ENCODE measurements around the gene UGT2B28.
"Not testable (repeated sequence)": the region's sequence is repeated elsewhere in the genome, so short reads cannot be mapped to it uniquely, and the experiment has no call there.

UGT2B28 gene

DNA sequence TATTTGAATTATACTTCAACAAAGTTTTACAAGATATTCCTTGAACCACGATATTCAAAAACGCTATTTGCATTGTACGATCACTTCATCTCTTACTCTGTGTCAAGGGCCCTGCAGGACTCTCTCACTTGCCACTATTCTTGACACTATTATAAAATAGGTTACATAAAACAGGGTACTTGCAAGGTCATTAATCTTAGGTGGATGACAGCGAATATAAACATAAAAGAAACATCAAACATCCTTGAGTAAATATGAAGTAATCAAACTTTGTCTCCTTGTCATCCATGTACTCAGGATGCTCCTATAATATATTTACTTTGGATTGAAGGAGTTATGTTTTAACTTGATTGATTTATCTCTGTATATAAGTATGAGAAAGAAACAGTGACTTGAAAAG lies at the start of gene UGT2B28:
Gene UGT2B28 (plus strand): TSS at position 395 of the 400 bp plus-strand sequence. CDS start 26 bp downstream, outside the sequence.
- H2AFZ ChIP-seq (ENCODE audit: low read depth, low read length); H3K36me3 ChIP-seq (ENCODE audit: insufficient read depth, low read length); H4K20me1 ChIP-seq (ENCODE audit: insufficient read depth, low read length); DNase-seq; ATAC-seq (ENCODE audit: insufficient read depth, low read depth); H3K79me2 ChIP-seq (ENCODE audit: insufficient read depth, low read length); H3K27ac ChIP-seq (ENCODE audit: low read length); H3K27me3 ChIP-seq (ENCODE audit: insufficient read depth, low read length, poor library complexity); H3K4me1 ChIP-seq (ENCODE audit: insufficient read depth, low read length); H3K9me3 ChIP-seq (ENCODE audit: insufficient read depth, low read length, severe bottlenecking); H3K9ac ChIP-seq (ENCODE audit: low read depth, low read length); H3K4me3 ChIP-seq (ENCODE audit: low read depth in 1 of 2, low read length in 2 of 2); H3K4me2 ChIP-seq (ENCODE audit: insufficient read depth, low read length): not testable (repeated sequence)

DNA sequence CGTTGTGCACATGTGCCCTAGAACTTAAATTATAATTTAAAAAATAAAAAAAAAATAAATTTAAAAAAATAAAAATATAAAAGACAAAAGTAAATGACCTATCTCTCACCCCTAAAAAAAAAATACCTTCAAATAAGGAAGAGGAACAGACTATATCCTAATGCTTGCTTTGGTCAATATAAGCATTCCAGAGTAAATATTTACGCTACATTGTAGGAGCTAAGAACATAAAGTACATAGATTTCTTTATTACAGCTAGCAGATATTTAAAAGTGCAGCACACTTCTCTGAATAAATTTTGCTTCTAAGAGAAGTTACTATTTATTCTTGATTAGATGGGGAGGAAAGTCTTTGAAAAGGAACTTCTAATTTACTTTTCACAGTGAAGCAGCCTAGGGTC lies 41.2 kb upstream of the UGT2B28 start:
- Histone ChIP-seq H3K9me3 (ENCODE audit: insufficient read depth, low read length, severe bottlenecking) (no peaks in the 10 kb centered on the region), H3K79me2 (ENCODE audit: insufficient read depth, low read length) (no peaks in the 10 kb centered on the region), H3K4me1 (ENCODE audit: insufficient read depth, low read length) (no peaks in the 10 kb centered on the region), H3K27ac (ENCODE audit: low read length) (no peak overlapping the region), H4K20me1 (ENCODE audit: insufficient read depth, low read length) (no peaks in the 10 kb centered on the region), H3K4me2 (ENCODE audit: insufficient read depth, low read length) (no peak overlapping the region), H2AFZ (ENCODE audit: low read depth, low read length) (no peak overlapping the region), H3K36me3 (ENCODE audit: insufficient read depth, low read length) (no peaks in the 10 kb centered on the region), H3K9ac (ENCODE audit: low read depth, low read length) (no peak overlapping the region), H3K4me3 (ENCODE audit: low read depth in 1 of 2, low read length in 2 of 2) (no peak overlapping the region), H3K27me3 (ENCODE audit: insufficient read depth, low read length, poor library complexity) (no peaks in the 10 kb centered on the region)
- DNase-seq, result no peak
- no peak for TF ChIP-seq EZH2 (IDR thresholded peaks at IDR 0.05; ENCODE audit: borderline replicate concordance, low read depth, low read length, severe bottlenecking)
- TF ChIP-seq, protein P1, sequence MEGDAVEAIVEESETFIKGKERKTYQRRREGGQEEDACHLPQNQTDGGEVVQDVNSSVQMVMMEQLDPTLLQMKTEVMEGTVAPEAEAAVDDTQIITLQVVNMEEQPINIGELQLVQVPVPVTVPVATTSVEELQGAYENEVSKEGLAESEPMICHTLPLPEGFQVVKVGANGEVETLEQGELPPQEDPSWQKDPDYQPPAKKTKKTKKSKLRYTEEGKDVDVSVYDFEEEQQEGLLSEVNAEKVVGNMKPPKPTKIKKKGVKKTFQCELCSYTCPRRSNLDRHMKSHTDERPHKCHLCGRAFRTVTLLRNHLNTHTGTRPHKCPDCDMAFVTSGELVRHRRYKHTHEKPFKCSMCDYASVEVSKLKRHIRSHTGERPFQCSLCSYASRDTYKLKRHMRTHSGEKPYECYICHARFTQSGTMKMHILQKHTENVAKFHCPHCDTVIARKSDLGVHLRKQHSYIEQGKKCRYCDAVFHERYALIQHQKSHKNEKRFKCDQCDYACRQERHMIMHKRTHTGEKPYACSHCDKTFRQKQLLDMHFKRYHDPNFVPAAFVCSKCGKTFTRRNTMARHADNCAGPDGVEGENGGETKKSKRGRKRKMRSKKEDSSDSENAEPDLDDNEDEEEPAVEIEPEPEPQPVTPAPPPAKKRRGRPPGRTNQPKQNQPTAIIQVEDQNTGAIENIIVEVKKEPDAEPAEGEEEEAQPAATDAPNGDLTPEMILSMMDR (IDR thresholded peaks at IDR 0.05; ENCODE audit: borderline replicate concordance, extremely low read depth, low read length, poor library complexity, severe bottlenecking), result no peak
- ATAC-seq (ENCODE audit: insufficient read depth, low read depth), result no peak

DNA sequence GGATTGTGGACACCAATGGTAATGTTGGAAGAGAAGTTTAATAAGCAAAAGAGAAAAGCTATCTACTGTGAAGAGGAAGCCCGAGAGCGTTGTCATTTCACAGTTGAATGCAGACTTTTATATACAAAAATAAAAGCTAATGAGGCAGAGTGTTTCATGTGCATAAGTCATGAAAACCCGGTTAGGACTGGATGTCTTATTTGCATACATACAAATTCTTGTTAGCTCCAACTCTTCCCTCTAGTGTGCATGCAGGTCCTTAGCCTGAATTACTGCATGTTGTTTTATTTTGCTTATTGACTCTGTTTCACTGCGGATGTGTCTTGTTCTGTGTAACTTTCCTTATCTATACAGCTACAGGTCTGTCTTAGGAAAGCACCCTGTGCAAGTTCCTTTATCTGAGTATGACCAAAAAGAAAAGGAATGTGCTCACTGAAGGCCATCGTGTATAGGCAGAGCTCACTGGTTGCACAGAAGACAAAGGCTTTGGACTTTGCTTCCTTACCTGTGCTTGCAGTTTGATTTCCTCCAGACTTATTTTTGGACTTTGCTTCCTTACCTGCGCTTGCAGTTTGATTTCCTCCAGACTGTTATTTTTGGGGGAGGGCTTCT lies 40.6 kb upstream of the UGT2B28 start:
- no peaks in the 10 kb centered on the region for H3K4me1 ChIP-seq (ENCODE audit: insufficient read depth, low read length)
- H3K27me3 ChIP-seq (ENCODE audit: insufficient read depth, low read length, poor library complexity), result no peaks in the 10 kb centered on the region
- no peaks in the 10 kb centered on the region for H4K20me1 ChIP-seq (ENCODE audit: insufficient read depth, low read length)
- H3K36me3 ChIP-seq (ENCODE audit: insufficient read depth, low read length), result no peaks in the 10 kb centered on the region
- TF ChIP-seq, protein P1 (IDR thresholded peaks at IDR 0.05; ENCODE audit: borderline replicate concordance, extremely low read depth, low read length, poor library complexity, severe bottlenecking), result no peak
- no peak for TF ChIP-seq EZH2 (IDR thresholded peaks at IDR 0.05; ENCODE audit: borderline replicate concordance, low read depth, low read length, severe bottlenecking)
- DNase-seq (no peak), ATAC-seq (ENCODE audit: insufficient read depth, low read depth) (no peak)
- no peak overlapping the region for H3K4me2 ChIP-seq (ENCODE audit: insufficient read depth, low read length)
- no peak overlapping the region for H3K9ac ChIP-seq (ENCODE audit: low read depth, low read length)
- H3K79me2 ChIP-seq (ENCODE audit: insufficient read depth, low read length), result no peaks in the 10 kb centered on the region
- H3K9me3 ChIP-seq (ENCODE audit: insufficient read depth, low read length, severe bottlenecking), result no peaks in the 10 kb centered on the region
- H3K4me3 ChIP-seq (ENCODE audit: low read depth in 1 of 2, low read length in 2 of 2), result no peak overlapping the region
- no peak overlapping the region for H2AFZ ChIP-seq (ENCODE audit: low read depth, low read length)
- H3K27ac ChIP-seq (ENCODE audit: low read length), result no peak overlapping the region

DNA sequence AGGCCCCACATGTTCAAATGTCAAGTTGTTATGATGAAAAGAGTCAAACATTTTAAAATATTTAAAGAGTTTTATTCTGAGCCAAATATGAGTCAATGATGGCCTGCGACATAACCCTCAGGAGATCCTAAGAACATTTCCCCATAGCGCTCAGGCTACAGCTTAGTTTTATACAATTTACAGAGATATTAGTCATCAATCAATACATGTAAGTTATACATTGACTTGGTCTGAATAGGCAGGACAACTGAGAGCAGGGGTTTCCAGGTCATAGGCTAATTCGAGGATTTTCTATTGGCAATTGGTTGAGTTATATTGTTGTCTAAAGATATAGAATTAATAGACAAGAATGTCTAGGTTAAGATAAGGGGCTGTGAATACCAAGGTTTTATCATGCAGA lies 39.5 kb upstream of the UGT2B28 start:
- not testable (repeated sequence) for H3K27me3 ChIP-seq (ENCODE audit: insufficient read depth, low read length, poor library complexity); H4K20me1 ChIP-seq (ENCODE audit: insufficient read depth, low read length); ATAC-seq (ENCODE audit: insufficient read depth, low read depth)

DNA sequence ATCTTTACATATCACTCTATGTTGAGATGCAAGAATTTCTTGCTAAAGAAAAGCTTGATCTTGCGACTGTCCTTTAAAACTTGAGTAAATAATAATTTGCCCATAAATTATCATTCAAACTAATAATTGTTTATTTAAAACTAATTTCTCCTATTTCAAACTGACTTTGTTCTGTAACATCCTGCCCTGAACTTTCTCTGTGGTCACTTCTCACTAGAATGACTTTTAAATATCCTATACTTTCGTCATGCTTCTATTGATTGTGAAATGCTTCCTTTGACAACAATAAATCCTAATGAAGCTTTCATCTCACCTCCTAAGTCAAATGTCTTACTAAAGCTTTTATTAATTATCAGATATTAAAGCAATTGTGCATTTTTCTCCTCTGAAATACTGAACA lies 38.5 kb upstream of the UGT2B28 start:
- not testable (repeated sequence) for H4K20me1 ChIP-seq (ENCODE audit: insufficient read depth, low read length); H3K4me1 ChIP-seq (ENCODE audit: insufficient read depth, low read length); H3K9ac ChIP-seq (ENCODE audit: low read depth, low read length); H3K79me2 ChIP-seq (ENCODE audit: insufficient read depth, low read length); ATAC-seq (ENCODE audit: insufficient read depth, low read depth); H3K36me3 ChIP-seq (ENCODE audit: insufficient read depth, low read length); DNase-seq; H3K4me3 ChIP-seq (ENCODE audit: low read depth in 1 of 2, low read length in 2 of 2); H3K27ac ChIP-seq (ENCODE audit: low read length); H3K4me2 ChIP-seq (ENCODE audit: insufficient read depth, low read length); H3K9me3 ChIP-seq (ENCODE audit: insufficient read depth, low read length, severe bottlenecking); H2AFZ ChIP-seq (ENCODE audit: low read depth, low read length); H3K27me3 ChIP-seq (ENCODE audit: insufficient read depth, low read length, poor library complexity)

More for the DNA sequence above, 39.5 kb upstream of the UGT2B28 start:
- H3K36me3 ChIP-seq (ENCODE audit: insufficient read depth, low read length); DNase-seq; H3K27ac ChIP-seq (ENCODE audit: low read length); H3K79me2 ChIP-seq (ENCODE audit: insufficient read depth, low read length); H3K4me3 ChIP-seq (ENCODE audit: low read depth in 1 of 2, low read length in 2 of 2); H3K9ac ChIP-seq (ENCODE audit: low read depth, low read length); H2AFZ ChIP-seq (ENCODE audit: low read depth, low read length); H3K4me2 ChIP-seq (ENCODE audit: insufficient read depth, low read length); H3K4me1 ChIP-seq (ENCODE audit: insufficient read depth, low read length); H3K9me3 ChIP-seq (ENCODE audit: insufficient read depth, low read length, severe bottlenecking): not testable (repeated sequence)

DNA sequence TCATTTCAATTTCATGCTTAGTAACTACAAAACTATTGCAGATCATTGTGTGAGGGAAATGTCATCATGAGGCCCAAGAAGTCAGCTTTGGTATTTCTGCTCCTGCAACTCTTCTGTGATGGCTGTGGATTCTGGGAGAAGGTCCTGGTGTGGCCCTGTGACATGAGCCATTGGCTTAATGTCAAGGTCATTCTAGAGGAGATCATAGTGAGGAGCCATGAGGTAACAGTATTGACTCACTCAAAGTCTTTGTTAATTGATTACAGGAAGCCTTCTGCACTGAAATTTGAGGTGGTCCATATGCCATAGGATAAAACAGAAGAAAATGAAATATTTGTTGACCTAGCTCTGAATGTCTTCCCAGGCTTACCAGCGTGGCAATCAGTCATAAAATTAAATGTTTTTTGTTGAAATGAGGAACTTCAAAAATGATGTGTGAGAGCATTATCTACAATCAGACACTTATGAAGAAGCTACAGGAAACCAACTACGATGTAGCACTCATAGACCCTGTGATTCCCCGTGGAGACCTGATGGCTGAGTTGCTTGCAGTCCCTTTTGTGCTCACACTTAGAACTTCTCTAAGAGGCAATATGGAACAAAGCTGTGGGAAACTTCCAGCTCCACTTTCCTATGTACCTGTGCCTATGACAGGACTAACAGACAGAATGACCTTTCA lies 37.6 kb upstream of the UGT2B28 start:
- H3K27me3 ChIP-seq (ENCODE audit: insufficient read depth, low read length, poor library complexity); H3K9ac ChIP-seq (ENCODE audit: low read depth, low read length); H3K36me3 ChIP-seq (ENCODE audit: insufficient read depth, low read length); DNase-seq; H2AFZ ChIP-seq (ENCODE audit: low read depth, low read length); H4K20me1 ChIP-seq (ENCODE audit: insufficient read depth, low read length); H3K27ac ChIP-seq (ENCODE audit: low read length); H3K79me2 ChIP-seq (ENCODE audit: insufficient read depth, low read length); H3K4me1 ChIP-seq (ENCODE audit: insufficient read depth, low read length); H3K4me3 ChIP-seq (ENCODE audit: low read depth in 1 of 2, low read length in 2 of 2); H3K4me2 ChIP-seq (ENCODE audit: insufficient read depth, low read length); H3K9me3 ChIP-seq (ENCODE audit: insufficient read depth, low read length, severe bottlenecking); ATAC-seq (ENCODE audit: insufficient read depth, low read depth): not testable (repeated sequence)
